Caco-2 (cell line): Measurements from ENCODE around the gene CREB3L1. TPM values are rescaled to one million over a fixed set of nuclear protein-coding genes. Genes with fewer than 3 reads are reported as not detected.

Experiments
- BruUV-seq: library from RNA; stranded (reverse); fragments of 400-500 nt; replicated peaks from 2 replicates; lab custom pipeline; 2021; lab: Mats Ljungman, UMichigan
- CTCF ChIA-PET: fragments of 300-600 bp; sonication (Branson Sonifier 250); formaldehyde crosslinking; loops from one replicate; lab custom pipeline; 2022; ENCODE audit warnings: antibody characterized with exemption; lab: Charles Lee
- POLR2A ChIA-PET: fragments of 300-600 bp; sonication (Branson Sonifier 250); formaldehyde crosslinking; loops from one replicate; lab custom pipeline; 2022; ENCODE audit warnings: antibody characterized with exemption; lab: Charles Lee
- DNase-seq, 2 experiments: peaks; one replicate each; pipeline versions ENCODE4 v3.0.0 to v3.0.0-alpha.2; 2020 to 2022
- H3K27me3 ChIP-seq: replicated peaks from 2 replicates; pipeline ENCODE4 v1.6.0; 2011; ENCODE audit warnings: low read length; ENCODE audit not compliant: control insufficient read depth, insufficient read depth
- H3K36me3 ChIP-seq: 2 replicates; pipeline ENCODE4 v1.5.1; 2011; ENCODE audit warnings: low read length; ENCODE audit not compliant: control insufficient read depth, insufficient read depth
- H3K4me1 ChIP-seq: fragments of 250-450 bp; sonication (Bioruptor Pico); 2 replicates; pipeline ENCODE4 v1.5.1; 2020; ENCODE audit warnings: mild to moderate bottlenecking
- H3K4me3 ChIP-seq: 2 replicates; pipeline ENCODE4 v1.5.1; 2011; ENCODE audit warnings: low read depth, mild to moderate bottlenecking, control low read depth, low read length
- H3K9me3 ChIP-seq: fragments of 250-450 bp; sonication (Bioruptor Pico); 2 replicates; pipeline ENCODE4 v1.5.1; 2020; ENCODE audit warnings: mild to moderate bottlenecking, moderate library complexity
- H3K27ac Mint-ChIP-seq: one replicate; pipeline ENCODE4 v1.8.0; 2022; ENCODE audit warnings: mixed read lengths; ENCODE audit not compliant: unreplicated experiment
- H3K27me3 Mint-ChIP-seq: one replicate; pipeline ENCODE4 v1.8.0; 2022; ENCODE audit warnings: mixed read lengths; ENCODE audit not compliant: insufficient read depth, unreplicated experiment
- H3K36me3 Mint-ChIP-seq: one replicate; pipeline ENCODE4 v1.8.0; 2022; ENCODE audit warnings: mild to moderate bottlenecking, mixed read lengths; ENCODE audit not compliant: insufficient read depth, unreplicated experiment
- H3K4me1 Mint-ChIP-seq: one replicate; pipeline ENCODE4 v1.8.0; 2022; ENCODE audit warnings: low read depth, mixed read lengths; ENCODE audit not compliant: unreplicated experiment
- H3K4me3 Mint-ChIP-seq: one replicate; pipeline ENCODE4 v1.8.0; 2022; ENCODE audit warnings: mild to moderate bottlenecking, moderate library complexity, mixed read lengths; ENCODE audit not compliant: unreplicated experiment
- H3K9me3 Mint-ChIP-seq: one replicate; pipeline ENCODE4 v1.8.0; 2022; ENCODE audit warnings: mixed read lengths; ENCODE audit not compliant: unreplicated experiment
- CTCF ChIP-seq, 2 experiments: fragments of 200-600 bp in 1 of 2; IDR thresholded peaks; 1 replicate in 1 of 2; 2 replicates in 1 of 2; pipeline versions ENCODE4 v1.5.1 to v1.8.0; 2011 to 2022; ENCODE audit warnings: antibody characterized with exemption in 1 of 2, control low read depth in 1 of 2, inconsistent platforms in 1 of 2, low read depth in 1 of 2, low read length in 1 of 2, mild to moderate bottlenecking in 1 of 2, moderate library complexity in 1 of 2; ENCODE audit not compliant: insufficient read depth in 1 of 2, severe bottlenecking in 1 of 2, unreplicated experiment in 1 of 2
- intact Hi-C: fragments of 100-400 bp; cut with micrococcal nuclease; formaldehyde crosslinking; loops from one replicate; pipeline ENCODE4 v1.10.0; 2022; ENCODE audit not compliant: unreplicated experiment
- total RNA-seq: library from RNA; stranded (reverse); gene quantifications from 2 replicates; pipeline ENCODE4 v1.2.3, GENCODE V29; 2022

Gene CREB3L1
- total RNA-seq, 1 experiment from 2014 or later = 24.9 TPM

- Mint-ChIP-seq H3K36me3 (peaks cover 13% of the 10 kb centered on the region), H3K27me3 (no peaks in the 10 kb centered on the region), H3K27ac (peak overlapping the region; percentile 81), H3K4me3 (peak overlapping the region; percentile 42), H3K9me3 (no peaks in the 10 kb centered on the region), H3K4me1 (peaks cover 26% of the 10 kb centered on the region)
- Histone ChIP-seq H3K36me3 (no peaks in the 10 kb centered on the region; the same call in none of the 2 replicates), H3K9me3 (no peaks in the 10 kb centered on the region), H3K4me1 (peaks cover 53% of the 10 kb centered on the region), H3K27me3 (no peaks in the 10 kb centered on the region), H3K4me3 (no peak overlapping the region)
- no TSS peak for BruUV-seq
- no peak for DNase-seq
- ChIA-PET POLR2A (interaction anchor here (0.6 to 0.7 kb wide), 2 partner anchors 51 to 157 kb away, joined by 3 read pairs; no protein-coding TSS in a partner anchor), CTCF (interaction anchor here (1.5 to 2.6 kb wide), 2 partner anchors 17 to 55 kb away, joined by 7 to 9 read pairs; partner anchors contain the start of gene CREB3L1)
- no peak for TF ChIP-seq CTCF (IDR thresholded peaks at IDR 0.05; ENCODE audit: insufficient read depth in 1 of 2, low read depth in 1 of 2, low read length in 1 of 2, severe bottlenecking in 1 of 2, unreplicated experiment in 1 of 2)
- intact Hi-C loops = no loop called here
These were observed 17.2 kb downstream of the CREB3L1 start for GRCh38 chr11:46294365-46295309.

GRCh38 chr11:46295312-46296058, 18.0 kb downstream of the CREB3L1 start:
- Histone ChIP-seq H3K27me3 (no peaks in the 10 kb centered on the region), H3K4me1 (peaks cover 46% of the 10 kb centered on the region), H3K36me3 (no peaks in the 10 kb centered on the region; the same call in none of the 2 replicates), H3K4me3 (no peak overlapping the region), H3K9me3 (no peaks in the 10 kb centered on the region)
- CTCF ChIA-PET = interaction anchor here (1.5 to 2.6 kb wide), 2 partner anchors 18 to 56 kb away, joined by 7 to 9 read pairs; partner anchors contain the start of gene CREB3L1
- intact Hi-C loops = loop anchor here (2.0 kb wide), 1 partner anchor 19 kb away; the partner anchor contains the start of gene CREB3L1
- H3K27ac Mint-ChIP-seq = peak overlapping the region; percentile 81
- peak overlapping the region; percentile 44 for H3K4me3 Mint-ChIP-seq
- POLR2A ChIA-PET = interaction anchor here (0.6 kb wide), 1 partner anchor 156 kb away, joined by 3 read pairs; no protein-coding TSS in a partner anchor
- no peak for TF ChIP-seq CTCF (IDR thresholded peaks at IDR 0.05; ENCODE audit: insufficient read depth in 1 of 2, low read depth in 1 of 2, low read length in 1 of 2, severe bottlenecking in 1 of 2, unreplicated experiment in 1 of 2)
- no TSS peak for BruUV-seq
- H3K36me3 Mint-ChIP-seq = peaks cover 8% of the 10 kb centered on the region
- DNase-seq = no peak
- no peaks in the 10 kb centered on the region for H3K9me3 Mint-ChIP-seq
- H3K27me3 Mint-ChIP-seq = no peaks in the 10 kb centered on the region
- H3K4me1 Mint-ChIP-seq = peaks cover 19% of the 10 kb centered on the region
